Mucosa of stomach (tissue), 1 donor: ENCODE results near the gene TAPBP.
"Not testable (repeated sequence)": the region's sequence is repeated elsewhere in the genome, so short reads cannot be mapped to it uniquely, and the experiment has no call there.

Experiments
- H3K27me3 ChIP-seq: one replicate; pipeline ENCODE4 v1.7.0; 2013; ENCODE audit warnings: mild to moderate bottlenecking, low read length; ENCODE audit not compliant: control insufficient read depth, insufficient read depth
- H3K36me3 ChIP-seq: one replicate; pipeline ENCODE4 v1.7.0; 2013; ENCODE audit warnings: low read length; ENCODE audit not compliant: control insufficient read depth, insufficient read depth
- H3K4me1 ChIP-seq: one replicate; pipeline ENCODE4 v1.7.0; 2013; ENCODE audit warnings: mild to moderate bottlenecking, low read length; ENCODE audit not compliant: control insufficient read depth, insufficient read depth
- H3K4me3 ChIP-seq: one replicate; pipeline ENCODE4 v1.7.0; 2013; ENCODE audit warnings: low read length
- H3K9ac ChIP-seq: one replicate; pipeline ENCODE4 v1.7.0; 2013; ENCODE audit warnings: mild to moderate bottlenecking, low read length, moderate library complexity
- H3K9me3 ChIP-seq: one replicate; pipeline ENCODE4 v1.7.0; 2013; ENCODE audit warnings: mild to moderate bottlenecking, low read length, moderate library complexity; ENCODE audit not compliant: control insufficient read depth
- donor health status: Pancreatic carcinoma.

TAPBP gene

GRCh38 chr6:33313709-33314514 is at the start of gene TAPBP:
Gene TAPBP, minus strand, starts transcription at chr6:33314078. Its CDS starts 37 bp downstream, at chr6:33314041.
- Histone ChIP-seq H3K4me1 (peaks cover 36% of the 10 kb centered on the region), H3K9me3 (no peaks in the 10 kb centered on the region)

GRCh38 chr6:33363486-33363885 is 49.6 kb upstream of the TAPBP start:
- not testable (repeated sequence) for H3K9ac ChIP-seq, H3K9me3 ChIP-seq, H3K27me3 ChIP-seq

More at GRCh38 chr6:33313709-33314514, at the start of gene TAPBP:
- Histone ChIP-seq H3K4me3 (peak within 1 kb of the TSS; percentile 96), H3K9ac (peak within 1 kb of the TSS; percentile 94), H3K36me3 (peaks cover 4% of the 10 kb centered on the region), H3K27me3 (no peaks in the 10 kb centered on the region)

GRCh38 chr6:33359331-33359730 is 45.5 kb upstream of the TAPBP start:
- Histone ChIP-seq H3K36me3 (no peaks in the 10 kb centered on the region), H3K9ac (no peak overlapping the region)

More at GRCh38 chr6:33363486-33363885, 49.6 kb upstream of the TAPBP start:
- not testable (repeated sequence) for H3K36me3 ChIP-seq, H3K4me1 ChIP-seq, H3K4me3 ChIP-seq

GRCh38 chr6:33357160-33357871 is 43.4 kb upstream of the TAPBP start:
- not testable (repeated sequence) for H3K9me3 ChIP-seq, H3K36me3 ChIP-seq, H3K4me3 ChIP-seq, H3K9ac ChIP-seq, H3K27me3 ChIP-seq
- peaks cover 32% of the 10 kb centered on the region for H3K4me1 ChIP-seq

More at GRCh38 chr6:33359331-33359730, 45.5 kb upstream of the TAPBP start:
- Histone ChIP-seq H3K9me3 (no peaks in the 10 kb centered on the region), H3K4me1 (peaks cover 32% of the 10 kb centered on the region), H3K4me3 (no peak overlapping the region), H3K27me3 (no peaks in the 10 kb centered on the region)

GRCh38 chr6:33356295-33356694 is 42.4 kb upstream of the TAPBP start:
- Histone ChIP-seq H3K4me3 (no peak overlapping the region), H3K9me3 (no peaks in the 10 kb centered on the region), H3K27me3 (no peaks in the 10 kb centered on the region), H3K4me1 (peaks cover 25% of the 10 kb centered on the region), H3K9ac (peak overlapping the region; percentile 55), H3K36me3 (no peaks in the 10 kb centered on the region)

GRCh38 chr6:33355860-33356259 is 42.0 kb upstream of the TAPBP start:
- not testable (repeated sequence) for H3K4me3 ChIP-seq, H3K27me3 ChIP-seq, H3K36me3 ChIP-seq, H3K9me3 ChIP-seq
- H3K9ac ChIP-seq, result peak overlapping the region; percentile 55
- H3K4me1 ChIP-seq, result peaks cover 25% of the 10 kb centered on the region

- Histone ChIP-seq H3K27me3 (no peaks in the 10 kb centered on the region), H3K9ac (no peak overlapping the region), H3K36me3 (no peaks in the 10 kb centered on the region), H3K4me1 (peaks cover 28% of the 10 kb centered on the region), H3K4me3 (no peak overlapping the region), H3K9me3 (no peaks in the 10 kb centered on the region)
These were observed 33.9 kb upstream of the TAPBP start for GRCh38 chr6:33347816-33348215.

- peaks cover 28% of the 10 kb centered on the region for H3K4me1 ChIP-seq
- H3K9me3 ChIP-seq, H3K36me3 ChIP-seq, H3K27me3 ChIP-seq, H3K9ac ChIP-seq, H3K4me3 ChIP-seq: not testable (repeated sequence)
These were observed 33.1 kb upstream of the TAPBP start for GRCh38 chr6:33346972-33347371.

GRCh38 chr6:33344701-33345697 is 31.1 kb upstream of the TAPBP start:
- Histone ChIP-seq H3K9ac (no peak overlapping the region), H3K4me3 (no peak overlapping the region), H3K4me1 (peaks cover 28% of the 10 kb centered on the region), H3K36me3 (no peaks in the 10 kb centered on the region), H3K27me3 (no peaks in the 10 kb centered on the region), H3K9me3 (no peaks in the 10 kb centered on the region)

GRCh38 chr6:33343953-33344611 is 30.2 kb upstream of the TAPBP start:
- H3K4me1 ChIP-seq, result peaks cover 28% of the 10 kb centered on the region
- H3K4me3 ChIP-seq, result no peak overlapping the region

GRCh38 chr6:33343606-33343952 is 29.7 kb upstream of the TAPBP start:
- H3K36me3 ChIP-seq, H3K9ac ChIP-seq, H3K4me3 ChIP-seq, H3K9me3 ChIP-seq, H3K27me3 ChIP-seq: not testable (repeated sequence)
- H3K4me1 ChIP-seq, result peaks cover 25% of the 10 kb centered on the region

More at GRCh38 chr6:33343953-33344611, 30.2 kb upstream of the TAPBP start:
- Histone ChIP-seq H3K9me3 (no peaks in the 10 kb centered on the region), H3K9ac (no peak overlapping the region), H3K36me3 (no peaks in the 10 kb centered on the region), H3K27me3 (no peaks in the 10 kb centered on the region)
